PC-3 (cell line): ENCODE results near the gene TNRC6C.

ENCODE experiments used
- EZH2 ChIP-seq: fragments of 300-600 bp; sonication (generic); IDR thresholded peaks from one replicate; pipeline ENCODE4 v1.6.1; 2017; ENCODE audit warnings: antibody characterized with exemption, mild to moderate bottlenecking, low read length; ENCODE audit not compliant: unreplicated experiment
- EZH2phosphoT487 ChIP-seq: fragments of 300-600 bp; sonication (generic); IDR thresholded peaks from 2 replicates; pipeline ENCODE4 v1.6.1; 2018; ENCODE audit warnings: mild to moderate bottlenecking, antibody characterized with exemption, low read length, borderline replicate concordance
- TF ChIP-seq, protein P1 (sequence below): fragments of 300-600 bp; sonication (generic); conservative IDR thresholded peaks from 2 replicates; pipeline ENCODE4 v1.5.1; 2017; ENCODE audit warnings: antibody characterized with exemption, low read depth, mild to moderate bottlenecking, low read length

- TF ChIP-seq, protein P1, sequence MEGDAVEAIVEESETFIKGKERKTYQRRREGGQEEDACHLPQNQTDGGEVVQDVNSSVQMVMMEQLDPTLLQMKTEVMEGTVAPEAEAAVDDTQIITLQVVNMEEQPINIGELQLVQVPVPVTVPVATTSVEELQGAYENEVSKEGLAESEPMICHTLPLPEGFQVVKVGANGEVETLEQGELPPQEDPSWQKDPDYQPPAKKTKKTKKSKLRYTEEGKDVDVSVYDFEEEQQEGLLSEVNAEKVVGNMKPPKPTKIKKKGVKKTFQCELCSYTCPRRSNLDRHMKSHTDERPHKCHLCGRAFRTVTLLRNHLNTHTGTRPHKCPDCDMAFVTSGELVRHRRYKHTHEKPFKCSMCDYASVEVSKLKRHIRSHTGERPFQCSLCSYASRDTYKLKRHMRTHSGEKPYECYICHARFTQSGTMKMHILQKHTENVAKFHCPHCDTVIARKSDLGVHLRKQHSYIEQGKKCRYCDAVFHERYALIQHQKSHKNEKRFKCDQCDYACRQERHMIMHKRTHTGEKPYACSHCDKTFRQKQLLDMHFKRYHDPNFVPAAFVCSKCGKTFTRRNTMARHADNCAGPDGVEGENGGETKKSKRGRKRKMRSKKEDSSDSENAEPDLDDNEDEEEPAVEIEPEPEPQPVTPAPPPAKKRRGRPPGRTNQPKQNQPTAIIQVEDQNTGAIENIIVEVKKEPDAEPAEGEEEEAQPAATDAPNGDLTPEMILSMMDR: no peak
- TF ChIP-seq EZH2phosphoT487 (no peak), EZH2 (no peak)
Measured at GRCh38 chr17:78031435-78031834, 72.9 kb downstream of the TNRC6C start.
